ENCODE measurements around the gene PGM1.
A peak's percentile ranks its signal among the peaks of the same experiment; 100 is the strongest.

PGM1 gene

GRCh38 chr1:63593303-63593885 is at the start of gene PGM1:
TSS of gene PGM1 (plus strand) at chr1:63593411. CDS start at chr1:63593489, 78 bp downstream.
- H3K36me3 ChIP-seq (ENCODE audit: control insufficient read depth in 1 of 2, insufficient read depth in 2 of 2, low read length in 2 of 2) = no peaks in the 10 kb centered on the region
- peak within 1 kb of the TSS; percentile 83 to 92 for H3K4me3 ChIP-seq (ENCODE audit: low read depth in 1 of 2, low read length in 2 of 2)
- peaks cover 15 to 23% of the 10 kb centered on the region in 2 donors for H3K4me1 ChIP-seq (ENCODE audit: control insufficient read depth in 1 of 2, insufficient read depth in 2 of 2, low read length in 2 of 2)
- H3K27ac ChIP-seq (ENCODE audit: low read depth, low read length) = peak within 1 kb of the TSS; percentile 92
- no peaks in the 10 kb centered on the region for H3K27me3 ChIP-seq (ENCODE audit: control insufficient read depth in 1 of 2, insufficient read depth in 2 of 2, low read length in 2 of 2)
- H3K9ac ChIP-seq (ENCODE audit: low read depth in 1 of 2, low read length in 2 of 2) = peak within 1 kb of the TSS; percentile 89 to 92
- no peaks in the 10 kb centered on the region for H3K9me3 ChIP-seq (ENCODE audit: control insufficient read depth in 1 of 2, low read length in 2 of 2)

- peaks cover 0 to 4% of the 10 kb centered on the region in 2 donors for H3K36me3 ChIP-seq (ENCODE audit: control insufficient read depth in 1 of 2, insufficient read depth in 2 of 2, low read length in 2 of 2)
- H3K27ac ChIP-seq (ENCODE audit: low read depth, low read length) = no peak overlapping the region
- H3K4me3 ChIP-seq (ENCODE audit: low read depth in 1 of 2, low read length in 2 of 2) = no peak overlapping the region
- no peak overlapping the region for H3K9ac ChIP-seq (ENCODE audit: low read depth in 1 of 2, low read length in 2 of 2)
- H3K4me1 ChIP-seq (ENCODE audit: control insufficient read depth in 1 of 2, insufficient read depth in 2 of 2, low read length in 2 of 2) = no peaks in the 10 kb centered on the region
- no peaks in the 10 kb centered on the region for H3K9me3 ChIP-seq (ENCODE audit: control insufficient read depth in 1 of 2, low read length in 2 of 2)
- no peaks in the 10 kb centered on the region for H3K27me3 ChIP-seq (ENCODE audit: control insufficient read depth in 1 of 2, insufficient read depth in 2 of 2, low read length in 2 of 2)
Observed at GRCh38 chr1:63545780-63546179, 47.4 kb upstream of the PGM1 start.

- peaks cover 0 to 4% of the 10 kb centered on the region in 2 donors for H3K36me3 ChIP-seq (ENCODE audit: control insufficient read depth in 1 of 2, insufficient read depth in 2 of 2, low read length in 2 of 2)
Observed at GRCh38 chr1:63547621-63548294, 45.5 kb upstream of the PGM1 start.

GRCh38 chr1:63548303-63548702 is 44.9 kb upstream of the PGM1 start:
- no peak overlapping the region for H3K4me3 ChIP-seq (ENCODE audit: low read depth in 1 of 2, low read length in 2 of 2)
- H3K9me3 ChIP-seq (ENCODE audit: control insufficient read depth in 1 of 2, low read length in 2 of 2) = no peaks in the 10 kb centered on the region
- no peaks in the 10 kb centered on the region for H3K27me3 ChIP-seq (ENCODE audit: control insufficient read depth in 1 of 2, insufficient read depth in 2 of 2, low read length in 2 of 2)
- no peaks in the 10 kb centered on the region for H3K4me1 ChIP-seq (ENCODE audit: control insufficient read depth in 1 of 2, insufficient read depth in 2 of 2, low read length in 2 of 2)
- no peak overlapping the region for H3K9ac ChIP-seq (ENCODE audit: low read depth in 1 of 2, low read length in 2 of 2)
- H3K36me3 ChIP-seq (ENCODE audit: control insufficient read depth in 1 of 2, insufficient read depth in 2 of 2, low read length in 2 of 2) = peaks cover 0 to 4% of the 10 kb centered on the region in 2 donors
- H3K27ac ChIP-seq (ENCODE audit: low read depth, low read length) = no peak overlapping the region

More at GRCh38 chr1:63547621-63548294, 45.5 kb upstream of the PGM1 start:
- Histone ChIP-seq H3K9ac (ENCODE audit: low read depth in 1 of 2, low read length in 2 of 2) (no peak overlapping the region), H3K9me3 (ENCODE audit: control insufficient read depth in 1 of 2, low read length in 2 of 2) (no peaks in the 10 kb centered on the region), H3K27me3 (ENCODE audit: control insufficient read depth in 1 of 2, insufficient read depth in 2 of 2, low read length in 2 of 2) (no peaks in the 10 kb centered on the region), H3K4me1 (ENCODE audit: control insufficient read depth in 1 of 2, insufficient read depth in 2 of 2, low read length in 2 of 2) (no peaks in the 10 kb centered on the region), H3K4me3 (ENCODE audit: low read depth in 1 of 2, low read length in 2 of 2) (no peak overlapping the region), H3K27ac (ENCODE audit: low read depth, low read length) (no peak overlapping the region)

GRCh38 chr1:63548877-63549276 is 44.3 kb upstream of the PGM1 start:
- no peak overlapping the region for H3K27ac ChIP-seq (ENCODE audit: low read depth, low read length)
- no peaks in the 10 kb centered on the region for H3K9me3 ChIP-seq (ENCODE audit: control insufficient read depth in 1 of 2, low read length in 2 of 2)
- H3K9ac ChIP-seq (ENCODE audit: low read depth in 1 of 2, low read length in 2 of 2) = no peak overlapping the region
- no peak overlapping the region for H3K4me3 ChIP-seq (ENCODE audit: low read depth in 1 of 2, low read length in 2 of 2)
- H3K27me3 ChIP-seq (ENCODE audit: control insufficient read depth in 1 of 2, insufficient read depth in 2 of 2, low read length in 2 of 2) = no peaks in the 10 kb centered on the region
- no peaks in the 10 kb centered on the region for H3K4me1 ChIP-seq (ENCODE audit: control insufficient read depth in 1 of 2, insufficient read depth in 2 of 2, low read length in 2 of 2)
- H3K36me3 ChIP-seq (ENCODE audit: control insufficient read depth in 1 of 2, insufficient read depth in 2 of 2, low read length in 2 of 2) = peaks cover 0 to 4% of the 10 kb centered on the region in 2 donors

- Histone ChIP-seq H3K36me3 (ENCODE audit: control insufficient read depth in 1 of 2, insufficient read depth in 2 of 2, low read length in 2 of 2) (no peaks in the 10 kb centered on the region), H3K9me3 (ENCODE audit: control insufficient read depth in 1 of 2, low read length in 2 of 2) (no peaks in the 10 kb centered on the region), H3K27me3 (ENCODE audit: control insufficient read depth in 1 of 2, insufficient read depth in 2 of 2, low read length in 2 of 2) (no peaks in the 10 kb centered on the region), H3K27ac (ENCODE audit: low read depth, low read length) (no peak overlapping the region), H3K4me3 (ENCODE audit: low read depth in 1 of 2, low read length in 2 of 2) (no peak overlapping the region), H3K4me1 (ENCODE audit: control insufficient read depth in 1 of 2, insufficient read depth in 2 of 2, low read length in 2 of 2) (peaks cover 0 to 5% of the 10 kb centered on the region in 2 donors), H3K9ac (ENCODE audit: low read depth in 1 of 2, low read length in 2 of 2) (no peak overlapping the region)
Observed at GRCh38 chr1:63555480-63555879, 37.7 kb upstream of the PGM1 start.

GRCh38 chr1:63557365-63557987 is 35.7 kb upstream of the PGM1 start:
- Histone ChIP-seq H3K36me3 (ENCODE audit: control insufficient read depth in 1 of 2, insufficient read depth in 2 of 2, low read length in 2 of 2) (no peaks in the 10 kb centered on the region), H3K27ac (ENCODE audit: low read depth, low read length) (no peak overlapping the region), H3K4me3 (ENCODE audit: low read depth in 1 of 2, low read length in 2 of 2) (no peak overlapping the region), H3K9me3 (ENCODE audit: control insufficient read depth in 1 of 2, low read length in 2 of 2) (no peaks in the 10 kb centered on the region), H3K4me1 (ENCODE audit: control insufficient read depth in 1 of 2, insufficient read depth in 2 of 2, low read length in 2 of 2) (peaks cover 0 to 5% of the 10 kb centered on the region in 2 donors), H3K27me3 (ENCODE audit: control insufficient read depth in 1 of 2, insufficient read depth in 2 of 2, low read length in 2 of 2) (no peaks in the 10 kb centered on the region), H3K9ac (ENCODE audit: low read depth in 1 of 2, low read length in 2 of 2) (no peak overlapping the region)

- Histone ChIP-seq H3K36me3 (ENCODE audit: control insufficient read depth in 1 of 2, insufficient read depth in 2 of 2, low read length in 2 of 2) (no peaks in the 10 kb centered on the region), H3K9ac (ENCODE audit: low read depth in 1 of 2, low read length in 2 of 2) (no peak overlapping the region), H3K4me3 (ENCODE audit: low read depth in 1 of 2, low read length in 2 of 2) (no peak overlapping the region), H3K27me3 (ENCODE audit: control insufficient read depth in 1 of 2, insufficient read depth in 2 of 2, low read length in 2 of 2) (no peaks in the 10 kb centered on the region), H3K9me3 (ENCODE audit: control insufficient read depth in 1 of 2, low read length in 2 of 2) (no peaks in the 10 kb centered on the region), H3K27ac (ENCODE audit: low read depth, low read length) (no peak overlapping the region), H3K4me1 (ENCODE audit: control insufficient read depth in 1 of 2, insufficient read depth in 2 of 2, low read length in 2 of 2) (peaks cover 0 to 5% of the 10 kb centered on the region in 2 donors)
Observed at GRCh38 chr1:63559357-63559756, 33.9 kb upstream of the PGM1 start.

- Histone ChIP-seq H3K4me1 (ENCODE audit: control insufficient read depth in 1 of 2, insufficient read depth in 2 of 2, low read length in 2 of 2) (no peaks in the 10 kb centered on the region), H3K9me3 (ENCODE audit: control insufficient read depth in 1 of 2, low read length in 2 of 2) (no peaks in the 10 kb centered on the region), H3K27me3 (ENCODE audit: control insufficient read depth in 1 of 2, insufficient read depth in 2 of 2, low read length in 2 of 2) (no peaks in the 10 kb centered on the region), H3K27ac (ENCODE audit: low read depth, low read length) (no peak overlapping the region), H3K36me3 (ENCODE audit: control insufficient read depth in 1 of 2, insufficient read depth in 2 of 2, low read length in 2 of 2) (no peaks in the 10 kb centered on the region), H3K4me3 (ENCODE audit: low read depth in 1 of 2, low read length in 2 of 2) (no peak overlapping the region), H3K9ac (ENCODE audit: low read depth in 1 of 2, low read length in 2 of 2) (no peak overlapping the region)
Observed at GRCh38 chr1:63563745-63564144, 29.5 kb upstream of the PGM1 start.

- Histone ChIP-seq H3K27me3 (ENCODE audit: control insufficient read depth in 1 of 2, insufficient read depth in 2 of 2, low read length in 2 of 2) (no peaks in the 10 kb centered on the region), H3K4me3 (ENCODE audit: low read depth in 1 of 2, low read length in 2 of 2) (no peak overlapping the region), H3K27ac (ENCODE audit: low read depth, low read length) (no peak overlapping the region), H3K36me3 (ENCODE audit: control insufficient read depth in 1 of 2, insufficient read depth in 2 of 2, low read length in 2 of 2) (no peaks in the 10 kb centered on the region), H3K9ac (ENCODE audit: low read depth in 1 of 2, low read length in 2 of 2) (no peak overlapping the region), H3K4me1 (ENCODE audit: control insufficient read depth in 1 of 2, insufficient read depth in 2 of 2, low read length in 2 of 2) (no peaks in the 10 kb centered on the region), H3K9me3 (ENCODE audit: control insufficient read depth in 1 of 2, low read length in 2 of 2) (no peaks in the 10 kb centered on the region)
Observed at GRCh38 chr1:63569068-63569467, 24.1 kb upstream of the PGM1 start.

Measured in duodenal mucosa (tissue), 2 donors.